SK-N-SH treated with all-trans-retinoic acid at 6 μM for 48 hours (cell line): Measurements from ENCODE around the gene PWWP2B.

Experiments used
- ATAC-seq: fragments of 200-7000 bp; cut with Tn5 transposase; 3 replicates; pipeline ENCODE4 v1.9.1; 2020; ENCODE audit warnings: mild to moderate bottlenecking, moderate library complexity
- ARNTL ChIP-seq: fragments of 450-650 bp; formaldehyde crosslinking; IDR thresholded peaks from 2 replicates; pipeline ENCODE4 v1.5.0; 2020; ENCODE audit warnings: low read depth, mild to moderate bottlenecking, moderate library complexity, borderline replicate concordance
- BACH2 ChIP-seq: fragments of 250-450 bp; sonication (Bioruptor Pico); IDR thresholded peaks from 2 replicates; pipeline ENCODE4 v1.9.0; 2021; ENCODE audit warnings: mild to moderate bottlenecking, borderline replicate concordance
- CSDC2 ChIP-seq: fragments of 250-450 bp; sonication (Bioruptor Pico); IDR thresholded peaks from 2 replicates; pipeline ENCODE4 v1.5.0; 2020; ENCODE audit warnings: mild to moderate bottlenecking, moderate library complexity
- ESRRG ChIP-seq: fragments of 250-450 bp; sonication (Bioruptor Pico); IDR thresholded peaks from 2 replicates; pipeline ENCODE4 v1.6.1; 2021; ENCODE audit warnings: mild to moderate bottlenecking
- GLIS3 ChIP-seq: fragments of 250-450 bp; sonication (Bioruptor Pico); IDR thresholded peaks from 2 replicates; pipeline ENCODE4 v1.5.0; 2020; ENCODE audit warnings: mild to moderate bottlenecking, moderate library complexity
- ISL1 ChIP-seq: fragments of 250-450 bp; sonication (Bioruptor Pico); IDR thresholded peaks from 2 replicates; pipeline ENCODE4 v2.1.2; 2022; ENCODE audit warnings: mild to moderate bottlenecking, moderate library complexity
- OSR1 ChIP-seq: fragments of 250-450 bp; sonication (Bioruptor Pico); IDR thresholded peaks from 2 replicates; pipeline ENCODE4 v1.8.0; 2022; ENCODE audit warnings: moderate library complexity, mild to moderate bottlenecking, inconsistent platforms
- PATZ1 ChIP-seq: fragments of 250-450 bp; sonication (Bioruptor Pico); IDR thresholded peaks from 2 replicates; pipeline ENCODE4 v1.8.0; 2020; ENCODE audit warnings: mild to moderate bottlenecking, moderate library complexity, borderline replicate concordance
- POU6F1 ChIP-seq: fragments of 250-450 bp; sonication (Bioruptor Pico); IDR thresholded peaks from 2 replicates; pipeline ENCODE4 v1.8.0; 2021; ENCODE audit warnings: low read depth, mild to moderate bottlenecking, moderate library complexity, borderline replicate concordance
- PPARA ChIP-seq: fragments of 250-450 bp; sonication (Bioruptor Pico); IDR thresholded peaks from 2 replicates; pipeline ENCODE4 v1.5.0; 2020; ENCODE audit warnings: mild to moderate bottlenecking, borderline replicate concordance
- RARB ChIP-seq: fragments of 250-450 bp; sonication (Bioruptor Pico); IDR thresholded peaks from 2 replicates; pipeline ENCODE4 v1.8.0; 2021; ENCODE audit warnings: mild to moderate bottlenecking, moderate library complexity
- SNAI2 ChIP-seq: fragments of 250-450 bp; sonication (Bioruptor Pico); IDR thresholded peaks from 2 replicates; pipeline ENCODE4 v1.5.0; 2020; ENCODE audit warnings: mild to moderate bottlenecking, moderate library complexity
- TCF4 ChIP-seq: fragments of 250-450 bp; sonication (Bioruptor Pico); IDR thresholded peaks from 2 replicates; pipeline ENCODE4 v1.8.0; 2021; ENCODE audit warnings: mild to moderate bottlenecking, moderate library complexity, borderline replicate concordance
- TOX ChIP-seq: fragments of 250-450 bp; sonication (Bioruptor Pico); IDR thresholded peaks from 2 replicates; pipeline ENCODE4 v1.8.0; 2021; ENCODE audit warnings: mild to moderate bottlenecking, moderate library complexity, borderline replicate concordance
- ZC3H10 ChIP-seq: fragments of 250-450 bp; sonication (Bioruptor Pico); IDR thresholded peaks from 2 replicates; pipeline ENCODE4 v1.5.1; 2021; ENCODE audit warnings: mild to moderate bottlenecking, moderate library complexity
- ZFP3 ChIP-seq: fragments of 250-450 bp; sonication (Bioruptor Pico); IDR thresholded peaks from 2 replicates; pipeline ENCODE4 v1.5.0; 2020; ENCODE audit warnings: mild to moderate bottlenecking, moderate library complexity
- ZFP30 ChIP-seq: fragments of 450-650 bp; formaldehyde crosslinking; IDR thresholded peaks from 2 replicates; pipeline ENCODE4 v1.5.0; 2022; ENCODE audit warnings: mild to moderate bottlenecking, moderate library complexity
- ZNF565 ChIP-seq: fragments of 450-650 bp; formaldehyde crosslinking; conservative IDR thresholded peaks from 2 replicates; pipeline ENCODE4 v1.5.0; 2020; ENCODE audit warnings: low read depth, mild to moderate bottlenecking, moderate library complexity
- ZNF8 ChIP-seq: fragments of 450-650 bp; formaldehyde crosslinking; IDR thresholded peaks from 2 replicates; pipeline ENCODE4 v1.5.0; 2020; ENCODE audit warnings: mild to moderate bottlenecking, moderate library complexity
- TF ChIP-seq, protein P1 (sequence below): fragments of 250-450 bp; sonication (Bioruptor Pico); IDR thresholded peaks from 2 replicates; pipeline ENCODE4 v1.5.1; 2020; ENCODE audit warnings: low read depth, mild to moderate bottlenecking, moderate library complexity
- TF ChIP-seq, protein P2 (sequence below): fragments of 250-450 bp; sonication (Bioruptor Pico); IDR thresholded peaks from 2 replicates; pipeline ENCODE4 v1.5.0; 2020; ENCODE audit warnings: mild to moderate bottlenecking, moderate library complexity

The PWWP2B gene

GRCh38 chr10:132363921-132364593 is 32.9 kb upstream of the PWWP2B start:
- TF ChIP-seq RARB (no peak), ZNF8 (no peak), CSDC2 (CRISPR knock-in tag) (no peak), TCF4 (CRISPR knock-in tag) (no peak), ZFP3 (no peak), PATZ1 (CRISPR knock-in tag) (no peak), OSR1 (CRISPR knock-in tag) (no peak), PPARA (no peak), ESRRG (CRISPR knock-in tag) (no peak), POU6F1 (CRISPR knock-in tag) (no peak), GLIS3 (no peak)
- TF ChIP-seq, protein P1, sequence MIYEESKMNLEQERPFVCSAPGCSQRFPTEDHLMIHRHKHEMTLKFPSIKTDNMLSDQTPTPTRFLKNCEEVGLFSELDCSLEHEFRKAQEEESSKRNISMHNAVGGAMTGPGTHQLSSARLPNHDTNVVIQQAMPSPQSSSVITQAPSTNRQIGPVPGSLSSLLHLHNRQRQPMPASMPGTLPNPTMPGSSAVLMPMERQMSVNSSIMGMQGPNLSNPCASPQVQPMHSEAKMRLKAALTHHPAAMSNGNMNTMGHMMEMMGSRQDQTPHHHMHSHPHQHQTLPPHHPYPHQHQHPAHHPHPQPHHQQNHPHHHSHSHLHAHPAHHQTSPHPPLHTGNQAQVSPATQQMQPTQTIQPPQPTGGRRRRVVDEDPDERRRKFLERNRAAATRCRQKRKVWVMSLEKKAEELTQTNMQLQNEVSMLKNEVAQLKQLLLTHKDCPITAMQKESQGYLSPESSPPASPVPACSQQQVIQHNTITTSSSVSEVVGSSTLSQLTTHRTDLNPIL (CRISPR knock-in tag), result no peak
- peak; percentile 63 for ATAC-seq

DNA sequence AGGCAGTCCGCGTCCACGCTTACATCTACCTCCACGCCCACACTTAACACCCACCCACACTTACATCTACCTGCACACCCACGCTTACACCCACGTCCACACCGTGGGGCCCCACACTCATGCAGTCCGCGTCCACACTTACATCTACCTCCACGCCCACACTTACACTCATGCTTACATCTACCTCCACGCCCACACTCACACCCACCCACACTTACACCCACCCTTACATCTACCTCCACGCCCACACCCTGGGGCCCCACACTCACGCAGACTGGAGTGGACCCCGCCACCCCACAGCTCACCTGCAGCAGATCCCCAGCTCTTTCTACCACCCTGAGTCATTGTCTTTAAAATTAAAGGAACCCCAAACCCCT is 32.4 kb upstream of the PWWP2B start:
- TF ChIP-seq SNAI2, result no peak
- no peak for TF ChIP-seq PPARA
- TF ChIP-seq TOX, result no peak
- no peak for TF ChIP-seq ZFP30
- no peak for TF ChIP-seq TCF4 (CRISPR knock-in tag)
- no peak for TF ChIP-seq GLIS3
- no peak for TF ChIP-seq PATZ1 (CRISPR knock-in tag)
- no peak for TF ChIP-seq ZNF8
- TF ChIP-seq, protein P1 (CRISPR knock-in tag), result no peak
- TF ChIP-seq, protein P2, sequence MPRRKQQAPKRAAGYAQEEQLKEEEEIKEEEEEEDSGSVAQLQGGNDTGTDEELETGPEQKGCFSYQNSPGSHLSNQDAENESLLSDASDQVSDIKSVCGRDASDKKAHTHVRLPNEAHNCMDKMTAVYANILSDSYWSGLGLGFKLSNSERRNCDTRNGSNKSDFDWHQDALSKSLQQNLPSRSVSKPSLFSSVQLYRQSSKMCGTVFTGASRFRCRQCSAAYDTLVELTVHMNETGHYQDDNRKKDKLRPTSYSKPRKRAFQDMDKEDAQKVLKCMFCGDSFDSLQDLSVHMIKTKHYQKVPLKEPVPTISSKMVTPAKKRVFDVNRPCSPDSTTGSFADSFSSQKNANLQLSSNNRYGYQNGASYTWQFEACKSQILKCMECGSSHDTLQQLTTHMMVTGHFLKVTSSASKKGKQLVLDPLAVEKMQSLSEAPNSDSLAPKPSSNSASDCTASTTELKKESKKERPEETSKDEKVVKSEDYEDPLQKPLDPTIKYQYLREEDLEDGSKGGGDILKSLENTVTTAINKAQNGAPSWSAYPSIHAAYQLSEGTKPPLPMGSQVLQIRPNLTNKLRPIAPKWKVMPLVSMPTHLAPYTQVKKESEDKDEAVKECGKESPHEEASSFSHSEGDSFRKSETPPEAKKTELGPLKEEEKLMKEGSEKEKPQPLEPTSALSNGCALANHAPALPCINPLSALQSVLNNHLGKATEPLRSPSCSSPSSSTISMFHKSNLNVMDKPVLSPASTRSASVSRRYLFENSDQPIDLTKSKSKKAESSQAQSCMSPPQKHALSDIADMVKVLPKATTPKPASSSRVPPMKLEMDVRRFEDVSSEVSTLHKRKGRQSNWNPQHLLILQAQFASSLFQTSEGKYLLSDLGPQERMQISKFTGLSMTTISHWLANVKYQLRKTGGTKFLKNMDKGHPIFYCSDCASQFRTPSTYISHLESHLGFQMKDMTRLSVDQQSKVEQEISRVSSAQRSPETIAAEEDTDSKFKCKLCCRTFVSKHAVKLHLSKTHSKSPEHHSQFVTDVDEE, result no peak
- peak; percentile 27; the same call in 1 of the 3 replicates for ATAC-seq

GRCh38 chr10:132365102-132365501 is 31.9 kb upstream of the PWWP2B start:
- ATAC-seq, result no peak
- TF ChIP-seq, protein P1 (CRISPR knock-in tag), result no peak
- TF ChIP-seq ESRRG (CRISPR knock-in tag) (no peak), ZNF565 (CRISPR knock-in tag) (no peak), BACH2 (CRISPR knock-in tag) (no peak), GLIS3 (no peak), ZNF8 (no peak), ISL1 (CRISPR knock-in tag) (no peak), ZFP30 (no peak), ARNTL (CRISPR knock-in tag) (no peak), SNAI2 (no peak), TCF4 (CRISPR knock-in tag) (no peak), ZC3H10 (CRISPR knock-in tag) (no peak)
- TF ChIP-seq, protein P2, result no peak
